ENCODE measurements around the gene LGALS3.

- TF ChIP-seq CTCF (IDR thresholded peaks at IDR 0.05): no peak
- no peak for TF ChIP-seq EP300 (IDR thresholded peaks at IDR 0.05; ENCODE audit: low read depth)
- TF ChIP-seq POLR2AphosphoS5 (IDR thresholded peaks at IDR 0.05): peak in 2 of 3 donors; percentile 35 to 60
Observed at GRCh38 chr14:55114720-55115119, 14.3 kb upstream of the LGALS3 start.

Measured in transverse colon (tissue), 4 donors.